ENCODE data around the gene LRRC46. TPM values are rescaled to one million over a fixed set of nuclear protein-coding genes. Genes with fewer than 3 reads are reported as not detected.
A peak's percentile ranks its signal among the peaks of the same experiment; 100 is the strongest.

Gene LRRC46
- total RNA-seq, 1 donor from 2014 or later, result 1.4 TPM

GRCh38 chr17:47882695-47883588, 51.5 kb downstream of the LRRC46 start:
- TF ChIP-seq CTCF (conservative IDR thresholded peaks at IDR 0.05), result no peak
- Mint-ChIP-seq H3K27ac (ENCODE audit: unreplicated experiment) (peak overlapping the region; percentile 23), H3K36me3 (ENCODE audit: low read depth) (no peaks in the 10 kb centered on the region), H3K4me1 (no peaks in the 10 kb centered on the region), H3K9me3 (no peaks in the 10 kb centered on the region), H3K27me3 (ENCODE audit: low read depth) (peaks cover 51% of the 10 kb centered on the region), H3K4me3 (no peak overlapping the region)
- DNase-seq (ENCODE audit: low read depth, low spot score), result no peak

GRCh38 chr17:47883589-47884426, 52.3 kb downstream of the LRRC46 start:
- no peaks in the 10 kb centered on the region for H3K4me1 Mint-ChIP-seq
- TF ChIP-seq CTCF (conservative IDR thresholded peaks at IDR 0.05), result no peak
- no peak for DNase-seq (ENCODE audit: low read depth, low spot score)
- H3K9me3 Mint-ChIP-seq, result no peaks in the 10 kb centered on the region
- H3K27ac Mint-ChIP-seq (ENCODE audit: unreplicated experiment), result peak overlapping the region; percentile 23
- H3K27me3 Mint-ChIP-seq (ENCODE audit: low read depth), result peaks cover 44% of the 10 kb centered on the region
- no peaks in the 10 kb centered on the region for H3K36me3 Mint-ChIP-seq (ENCODE audit: low read depth)
- H3K4me3 Mint-ChIP-seq, result no peak overlapping the region

GRCh38 chr17:47884427-47884740, 52.9 kb downstream of the LRRC46 start:
- no peak overlapping the region for H3K27ac Mint-ChIP-seq (ENCODE audit: unreplicated experiment)

GRCh38 chr17:47884905-47885730, 53.6 kb downstream of the LRRC46 start:
- H3K27me3 Mint-ChIP-seq (ENCODE audit: low read depth), result peaks cover 35% of the 10 kb centered on the region
- H3K9me3 Mint-ChIP-seq, result no peaks in the 10 kb centered on the region
- DNase-seq (ENCODE audit: low read depth, low spot score), result no peak
- no peak overlapping the region for H3K4me3 Mint-ChIP-seq
- H3K4me1 Mint-ChIP-seq, result no peaks in the 10 kb centered on the region
- H3K36me3 Mint-ChIP-seq (ENCODE audit: low read depth), result no peaks in the 10 kb centered on the region
- TF ChIP-seq CTCF (conservative IDR thresholded peaks at IDR 0.05), result no peak
- H3K27ac Mint-ChIP-seq (ENCODE audit: unreplicated experiment), result no peak overlapping the region

More at GRCh38 chr17:47884427-47884740, 52.9 kb downstream of the LRRC46 start:
- DNase-seq (ENCODE audit: low read depth, low spot score), result no peak
- Mint-ChIP-seq H3K9me3 (no peaks in the 10 kb centered on the region), H3K4me1 (no peaks in the 10 kb centered on the region), H3K27me3 (ENCODE audit: low read depth) (peaks cover 38% of the 10 kb centered on the region), H3K4me3 (no peak overlapping the region), H3K36me3 (ENCODE audit: low read depth) (no peaks in the 10 kb centered on the region)
- TF ChIP-seq CTCF (conservative IDR thresholded peaks at IDR 0.05), result no peak

Other genes starting within 250 kb of the LRRC46 start
- gene KPNB1, start 181.8 kb upstream of the LRRC46 start, total RNA-seq, result 642 and 671 TPM in 2 replicates
- 18.3 and 22.1 TPM in 2 replicates for gene TBKBP1, start 137.5 kb upstream of the LRRC46 start, total RNA-seq
- gene TBX21, start 98.4 kb upstream of the LRRC46 start, total RNA-seq, result not detected in 2 replicates
- 14.3 and 14.6 TPM in 2 replicates for gene OSBPL7, start 9.9 kb upstream of the LRRC46 start, total RNA-seq
- gene MRPL10, start 129 bp upstream of the LRRC46 start, total RNA-seq, result 50.0 and 55.3 TPM in 2 replicates
- gene SCRN2, start 9.6 kb downstream of the LRRC46 start, total RNA-seq, result 32.7 and 37.8 TPM in 2 replicates
- 0.16 and 0.25 TPM in 2 replicates for gene SP6, start 19.5 kb downstream of the LRRC46 start, total RNA-seq
- 22.4 and 23.2 TPM in 2 replicates for gene SP2, start 64.6 kb downstream of the LRRC46 start, total RNA-seq
- 7.1 and 7.5 TPM in 2 replicates for gene PNPO, start 109.9 kb downstream of the LRRC46 start, total RNA-seq
- gene PRR15L, start 126.2 kb downstream of the LRRC46 start, total RNA-seq, result not detected in 2 replicates
- gene CDK5RAP3, start 139.4 kb downstream of the LRRC46 start, total RNA-seq, result 285 and 301 TPM in 2 replicates
- gene COPZ2, start 206.1 kb downstream of the LRRC46 start, total RNA-seq, result 4.0 and 4.1 TPM in 2 replicates
- 121 and 131 TPM in 2 replicates for gene NFE2L1, start 216.7 kb downstream of the LRRC46 start, total RNA-seq

All from neural crest cell (in vitro differentiated cells).